Activated CD4-positive, alpha-beta T cell treated with anti-CD3 and anti-CD28 coated beads for 4 hours (primary cell): Measurements from ENCODE around the gene SPAST.
"Not testable (repeated sequence)": the region's sequence is repeated elsewhere in the genome, so short reads cannot be mapped to it uniquely, and the experiment has no call there.

Experiments used
- DNase-seq, 2 donors: peaks; one replicate each; pipeline ENCODE4 v3.0.0-alpha.2; 2020

SPAST gene, protein sequence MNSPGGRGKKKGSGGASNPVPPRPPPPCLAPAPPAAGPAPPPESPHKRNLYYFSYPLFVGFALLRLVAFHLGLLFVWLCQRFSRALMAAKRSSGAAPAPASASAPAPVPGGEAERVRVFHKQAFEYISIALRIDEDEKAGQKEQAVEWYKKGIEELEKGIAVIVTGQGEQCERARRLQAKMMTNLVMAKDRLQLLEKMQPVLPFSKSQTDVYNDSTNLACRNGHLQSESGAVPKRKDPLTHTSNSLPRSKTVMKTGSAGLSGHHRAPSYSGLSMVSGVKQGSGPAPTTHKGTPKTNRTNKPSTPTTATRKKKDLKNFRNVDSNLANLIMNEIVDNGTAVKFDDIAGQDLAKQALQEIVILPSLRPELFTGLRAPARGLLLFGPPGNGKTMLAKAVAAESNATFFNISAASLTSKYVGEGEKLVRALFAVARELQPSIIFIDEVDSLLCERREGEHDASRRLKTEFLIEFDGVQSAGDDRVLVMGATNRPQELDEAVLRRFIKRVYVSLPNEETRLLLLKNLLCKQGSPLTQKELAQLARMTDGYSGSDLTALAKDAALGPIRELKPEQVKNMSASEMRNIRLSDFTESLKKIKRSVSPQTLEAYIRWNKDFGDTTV

DNA sequence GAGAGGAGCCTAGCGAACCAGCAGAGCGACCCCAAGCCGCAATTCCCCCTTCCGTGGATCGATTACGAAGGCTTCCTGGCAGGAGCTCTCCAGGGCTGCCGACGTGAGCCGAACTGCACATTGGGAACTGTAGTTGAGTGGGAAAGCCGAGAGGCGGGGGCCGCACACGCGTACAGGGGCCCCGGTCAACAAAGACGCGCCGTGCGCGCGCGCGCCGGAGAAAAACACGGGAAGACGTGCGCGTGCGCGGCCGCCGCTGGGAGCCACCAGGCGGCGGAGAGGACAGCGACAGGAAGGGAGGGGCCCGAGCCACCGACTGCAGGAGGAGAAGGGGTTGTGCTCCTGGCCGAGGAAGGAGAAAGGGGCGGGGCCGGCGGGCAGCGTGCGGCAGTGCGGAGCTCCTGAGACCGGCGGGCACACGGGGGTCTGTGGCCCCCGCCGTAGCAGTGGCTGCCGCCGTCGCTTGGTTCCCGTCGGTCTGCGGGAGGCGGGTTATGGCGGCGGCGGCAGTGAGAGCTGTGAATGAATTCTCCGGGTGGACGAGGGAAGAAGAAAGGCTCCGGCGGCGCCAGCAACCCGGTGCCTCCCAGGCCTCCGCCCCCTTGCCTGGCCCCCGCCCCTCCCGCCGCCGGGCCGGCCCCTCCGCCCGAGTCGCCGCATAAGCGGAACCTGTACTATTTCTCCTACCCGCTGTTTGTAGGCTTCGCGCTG, at the start of gene SPAST:
Gene SPAST (plus strand): TSS at position 247 of the 711 bp plus-strand sequence. CDS start 276 bp downstream, at position 523.
- peak; percentile 96 to 97 for DNase-seq

DNA sequence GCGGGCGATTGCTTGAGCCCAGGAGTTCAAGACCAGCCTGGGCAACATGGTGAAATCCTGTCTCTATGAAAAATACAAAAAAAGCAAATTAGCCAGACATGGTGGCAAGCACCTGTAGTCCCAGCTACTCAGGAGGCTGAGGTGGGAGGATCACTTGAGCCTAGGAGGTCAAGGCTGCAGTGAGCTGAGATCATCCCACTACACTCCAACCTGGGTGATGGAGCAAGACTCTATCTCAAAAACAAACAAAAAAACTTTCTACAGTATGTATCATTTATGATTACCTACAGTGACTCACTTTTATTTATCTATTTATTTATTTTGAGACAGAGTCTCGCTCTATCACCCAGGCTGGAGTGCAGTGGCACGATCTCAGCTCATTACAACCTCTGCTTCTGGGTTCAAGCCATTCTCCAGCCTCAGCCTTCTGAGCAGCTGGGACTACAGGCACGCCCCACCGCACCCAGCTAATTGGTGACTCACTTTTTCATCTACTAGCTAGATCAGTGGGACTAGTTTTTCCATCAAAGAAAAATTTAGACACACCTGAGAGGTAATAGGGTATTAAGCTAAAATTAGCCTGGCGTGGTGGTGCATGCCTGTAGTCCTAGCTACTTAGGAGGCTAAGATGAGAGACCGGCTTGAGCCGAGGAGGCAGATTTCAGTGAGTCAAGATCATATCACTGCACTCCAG, 44.4 kb upstream of the SPAST start:
- DNase-seq, result not testable (repeated sequence)

DNA sequence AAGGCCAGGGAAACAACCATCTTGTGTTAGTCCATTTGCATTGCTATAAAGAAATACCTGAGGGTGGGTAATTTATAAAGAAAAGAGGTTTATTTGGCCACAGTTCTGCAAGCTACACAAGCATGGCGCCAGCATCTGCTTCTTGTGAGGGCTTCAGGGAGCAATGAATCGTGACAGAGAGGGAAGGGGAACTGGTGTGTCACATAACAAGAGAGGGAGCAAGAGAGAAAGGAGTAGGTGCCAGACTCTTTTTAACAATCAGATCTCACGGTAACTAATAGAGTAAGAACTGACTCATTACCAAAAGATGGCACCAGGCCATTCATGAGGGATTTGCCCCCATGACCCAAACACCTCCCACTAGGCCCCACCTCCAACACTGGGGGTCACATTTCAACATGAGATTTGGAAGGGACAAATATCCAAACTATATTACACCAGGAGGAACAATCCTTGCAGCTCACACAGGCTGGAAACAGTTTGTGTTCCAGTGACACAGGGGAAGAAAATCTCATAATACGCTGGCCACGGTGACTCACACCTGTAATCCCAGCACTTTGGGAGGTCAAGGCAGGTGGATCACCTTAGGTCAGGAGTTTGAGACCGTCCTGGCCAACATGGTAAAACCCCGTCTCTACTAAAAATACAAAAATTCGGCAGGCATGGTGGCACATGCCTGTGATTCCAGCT, 29.0 kb upstream of the SPAST start:
- not testable (repeated sequence) for DNase-seq

DNA sequence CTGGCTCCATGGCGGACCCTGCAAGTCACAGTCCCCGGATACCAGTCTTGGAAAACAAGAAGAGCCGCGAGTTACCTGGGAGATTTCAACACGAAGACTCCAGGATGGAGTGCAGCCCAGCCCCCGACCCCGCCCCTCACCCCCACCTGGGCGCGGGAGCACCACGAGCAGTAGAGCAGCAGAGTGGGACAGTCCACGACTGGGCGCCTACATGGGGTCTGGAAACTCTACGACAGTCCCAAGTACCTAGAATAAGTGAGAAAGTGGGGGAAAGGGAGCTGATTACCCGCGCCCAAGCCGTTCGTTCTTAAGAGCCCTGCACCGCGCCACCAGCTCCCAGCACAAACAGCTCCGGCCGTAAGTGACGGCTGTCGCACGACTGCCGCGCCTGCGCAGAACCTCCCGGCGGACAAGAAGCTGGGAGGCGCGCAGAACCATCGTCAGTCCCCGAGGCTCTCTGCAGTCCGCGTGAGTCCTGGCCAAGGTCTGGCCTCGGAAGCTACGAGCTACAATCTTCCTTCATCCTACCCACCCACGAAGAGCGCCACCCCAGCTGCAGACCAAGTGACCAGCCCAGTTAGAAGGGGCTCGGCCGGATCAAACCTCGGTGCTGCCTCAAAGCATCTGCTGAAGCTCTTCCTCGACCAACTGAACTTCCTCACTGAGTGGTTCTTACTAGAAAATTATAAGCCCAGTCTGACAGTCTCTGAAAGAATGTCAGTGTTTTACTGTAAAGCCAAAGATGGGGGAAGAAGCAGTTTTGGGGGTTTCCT, 23.7 kb upstream of the SPAST start, which contains the start of gene DPY30:
Gene DPY30 (minus strand): TSS at position 359 of the 773 bp plus-strand sequence. CDS start 349 bp downstream, at position 10.
- peak; percentile 86 to 88 for DNase-seq

DNA sequence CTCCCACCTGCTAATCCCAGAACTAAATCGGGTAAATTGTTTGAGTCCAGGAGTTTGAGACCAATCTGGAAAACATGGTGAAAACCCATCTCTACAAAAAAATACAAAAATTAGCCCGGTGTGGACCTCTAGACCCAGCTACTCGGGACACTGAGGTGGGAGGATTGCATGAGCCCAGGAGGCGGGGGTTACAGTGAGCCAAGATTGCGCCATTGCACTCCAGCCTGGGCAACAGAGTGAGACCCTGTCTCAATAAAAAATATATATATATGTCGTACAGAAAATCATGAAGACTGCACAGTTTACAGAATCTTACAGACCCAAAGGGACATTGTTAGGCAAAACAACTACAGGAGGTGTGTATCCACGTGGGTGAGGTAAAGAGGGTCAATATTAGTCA, 19.8 kb upstream of the SPAST start:
- DNase-seq, result no peak

DNA sequence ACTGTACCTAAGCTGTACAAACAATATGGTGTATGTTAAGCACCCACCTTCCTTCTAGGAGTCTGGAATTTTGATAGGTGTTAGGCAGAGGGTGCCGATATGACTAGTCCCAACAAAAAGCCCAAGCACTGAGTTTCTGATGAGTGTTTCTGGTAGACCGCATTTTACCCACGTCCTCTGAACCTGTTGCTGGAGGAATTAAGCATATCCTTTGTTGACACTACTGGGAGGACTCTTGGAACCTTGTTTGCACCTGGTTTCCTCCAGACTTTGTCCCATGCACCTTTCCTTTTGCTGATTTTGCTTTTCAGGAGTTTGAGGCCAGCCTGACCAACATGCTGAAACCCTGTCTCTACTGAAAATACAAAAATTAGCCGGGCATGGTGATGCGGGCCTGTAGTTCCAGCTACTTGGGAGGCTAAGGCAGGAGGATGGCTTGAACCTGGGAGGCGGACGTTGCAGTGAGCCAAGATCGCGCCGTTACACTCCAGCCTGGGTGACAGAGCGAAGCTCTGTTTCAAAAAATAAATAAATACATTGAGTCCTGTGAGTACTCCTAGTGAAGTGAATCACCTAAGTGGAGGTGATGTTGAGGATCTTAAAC, 11.4 kb upstream of the SPAST start:
- DNase-seq, result no peak

DNA sequence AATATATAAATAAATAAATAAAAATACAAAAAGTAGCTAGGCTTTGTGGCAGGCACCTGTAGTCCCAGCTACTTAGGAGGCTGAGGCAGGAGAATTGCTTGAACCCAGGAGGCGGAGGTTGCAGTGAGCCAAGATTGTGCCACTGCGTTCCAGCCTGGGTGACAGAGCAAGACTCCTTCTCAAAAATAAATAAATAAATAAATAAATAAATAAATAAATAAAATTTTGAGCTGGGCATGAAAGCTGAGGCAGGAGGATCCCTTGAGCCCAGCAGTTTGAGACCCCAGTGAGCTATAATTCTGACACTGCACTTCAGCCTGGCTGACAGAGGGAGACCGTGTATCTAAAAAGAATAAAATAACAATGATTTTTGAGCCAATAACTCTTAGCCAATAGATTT, 8.8 kb upstream of the SPAST start:
- DNase-seq, result not testable (repeated sequence)

DNA sequence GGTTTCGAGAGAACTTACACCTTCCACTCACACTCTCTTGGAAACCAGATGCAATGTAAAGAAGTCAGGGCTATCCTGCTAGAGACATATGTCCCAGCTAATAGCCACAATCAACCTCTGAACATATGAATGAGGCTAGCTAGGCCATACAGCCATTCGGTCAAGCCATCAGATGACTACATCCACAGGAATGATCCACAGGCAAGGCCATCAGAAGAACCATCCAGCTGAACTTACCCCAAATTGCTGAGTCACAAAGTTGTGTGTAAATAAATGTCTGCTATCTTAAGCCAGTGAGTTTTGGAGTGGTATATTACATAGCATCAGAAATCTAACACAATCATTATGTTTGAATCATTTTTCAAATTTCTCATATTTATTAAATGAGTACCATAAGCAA, 5.2 kb upstream of the SPAST start:
- DNase-seq, result no peak

DNA sequence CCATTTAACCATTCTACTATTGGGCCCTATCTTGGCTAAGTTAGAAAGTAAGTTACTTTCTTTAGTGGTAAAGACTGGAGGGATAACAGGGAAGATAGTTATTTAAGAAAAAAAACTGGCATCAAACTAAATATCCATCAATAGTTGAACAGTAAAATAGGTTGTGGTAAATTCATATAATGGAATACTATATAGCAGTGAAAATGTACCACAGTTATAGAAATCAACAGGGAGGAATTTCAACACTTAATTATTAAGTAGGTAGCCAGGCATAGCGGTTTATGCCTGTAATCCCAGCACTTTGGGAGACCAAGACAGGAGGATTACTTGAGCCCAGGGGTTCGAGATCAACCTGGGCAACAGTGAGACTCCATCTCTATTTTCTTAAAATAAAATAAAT, 3.1 kb upstream of the SPAST start:
- DNase-seq, result no peak

DNA sequence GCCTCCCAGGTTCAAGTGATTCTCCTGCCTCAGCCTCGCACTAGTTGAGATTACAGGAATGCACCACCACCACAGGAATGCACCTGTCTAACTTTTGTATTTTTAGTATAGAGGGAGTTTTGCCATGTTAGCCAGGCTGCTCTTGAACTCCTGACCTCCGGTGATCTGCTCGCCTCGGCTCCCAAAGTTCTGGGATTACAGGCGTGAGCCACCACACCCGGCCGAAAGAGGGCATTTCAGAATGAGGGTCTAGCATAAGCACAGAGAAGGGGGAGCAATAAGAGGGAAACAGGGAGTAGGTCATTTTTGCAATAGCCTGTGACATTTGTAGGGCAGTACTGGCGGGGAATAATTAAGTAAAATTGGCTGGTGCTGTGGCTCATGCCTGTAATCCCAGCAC, 1.9 kb upstream of the SPAST start:
- DNase-seq, result no peak

DNA sequence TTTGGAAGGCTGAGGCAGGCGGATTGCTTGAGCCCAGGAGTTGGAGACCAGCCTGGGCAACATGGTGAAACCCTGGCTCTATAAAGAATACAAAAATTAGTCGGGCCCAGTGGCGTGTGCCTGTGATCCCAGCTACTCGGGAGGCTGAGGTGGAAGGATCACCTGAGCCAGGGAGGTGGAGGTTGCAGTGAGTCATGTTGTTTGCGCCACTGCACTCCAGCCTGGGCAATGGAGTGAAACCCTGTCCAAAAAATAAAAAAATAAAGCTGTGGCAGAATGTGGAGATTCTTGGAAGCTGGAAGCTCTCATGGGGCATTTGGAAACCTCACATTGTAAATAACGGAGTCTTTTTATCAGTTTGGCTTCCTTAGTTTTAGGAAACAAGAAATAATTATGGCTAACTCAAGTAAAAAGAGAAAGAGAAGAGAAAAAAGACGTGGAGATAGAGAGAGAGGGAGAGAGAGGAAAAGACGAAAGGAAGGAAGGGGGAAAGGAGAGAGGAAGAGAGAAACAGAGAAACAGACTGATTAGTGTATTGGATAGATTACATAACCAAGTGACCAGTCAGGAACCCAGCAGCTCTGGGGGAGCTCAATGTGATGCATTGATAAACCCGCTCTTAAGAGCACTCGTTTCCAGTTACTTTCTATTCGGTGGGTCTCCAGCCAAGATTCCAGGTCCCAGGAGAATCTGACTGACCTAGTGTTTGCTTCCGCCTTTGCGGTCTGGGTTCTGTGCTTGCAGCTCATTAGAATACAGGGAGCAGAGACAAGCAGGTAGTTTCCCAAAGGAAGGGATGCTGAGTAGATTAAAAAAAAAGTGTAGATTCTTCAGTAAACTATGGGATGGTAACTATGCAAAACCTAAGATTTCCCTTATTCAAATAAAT, 1.1 kb upstream of the SPAST start:
- no peak for DNase-seq

DNA sequence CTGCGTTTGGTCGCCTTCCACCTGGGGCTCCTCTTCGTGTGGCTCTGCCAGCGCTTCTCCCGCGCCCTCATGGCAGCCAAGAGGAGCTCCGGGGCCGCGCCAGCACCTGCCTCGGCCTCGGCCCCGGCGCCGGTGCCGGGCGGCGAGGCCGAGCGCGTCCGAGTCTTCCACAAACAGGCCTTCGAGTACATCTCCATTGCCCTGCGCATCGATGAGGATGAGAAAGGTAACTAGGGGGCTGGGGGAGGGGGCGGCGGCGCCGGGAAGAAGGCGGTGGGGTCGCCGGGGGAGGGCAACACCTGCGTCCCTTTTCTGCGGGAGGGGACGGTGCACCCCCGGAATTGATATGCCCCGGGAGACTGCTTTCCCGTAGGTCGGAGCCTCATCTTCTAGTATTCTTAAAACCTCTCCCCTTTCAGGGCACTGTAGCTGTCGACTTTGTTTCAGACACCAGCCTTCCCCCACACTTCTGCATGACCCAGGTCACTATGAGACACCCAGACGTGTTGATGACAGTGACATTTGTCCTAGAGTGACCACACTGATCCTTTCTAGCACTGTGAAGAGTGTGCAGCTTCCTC, 755 bp downstream of the SPAST start:
- no peak for DNase-seq

DNA sequence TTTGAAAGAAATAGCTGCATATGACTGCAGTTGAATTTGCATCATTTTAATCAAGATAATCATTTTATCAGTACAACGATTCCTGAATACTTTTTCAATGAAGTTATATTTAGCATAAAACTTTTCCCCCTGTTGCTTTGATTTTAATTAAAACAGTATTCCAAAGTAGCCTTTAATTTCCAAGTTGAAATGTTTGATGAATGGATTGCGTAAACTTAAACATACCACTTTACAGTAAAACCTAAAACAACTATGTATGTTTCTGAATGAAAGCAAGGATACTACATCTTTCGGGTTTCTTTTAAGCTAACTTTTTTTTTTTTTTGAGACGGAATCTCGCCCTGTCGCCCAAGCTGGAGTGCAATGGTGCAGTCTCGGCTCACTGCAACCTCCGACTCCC, 1.4 kb downstream of the SPAST start:
- DNase-seq, result no peak

DNA sequence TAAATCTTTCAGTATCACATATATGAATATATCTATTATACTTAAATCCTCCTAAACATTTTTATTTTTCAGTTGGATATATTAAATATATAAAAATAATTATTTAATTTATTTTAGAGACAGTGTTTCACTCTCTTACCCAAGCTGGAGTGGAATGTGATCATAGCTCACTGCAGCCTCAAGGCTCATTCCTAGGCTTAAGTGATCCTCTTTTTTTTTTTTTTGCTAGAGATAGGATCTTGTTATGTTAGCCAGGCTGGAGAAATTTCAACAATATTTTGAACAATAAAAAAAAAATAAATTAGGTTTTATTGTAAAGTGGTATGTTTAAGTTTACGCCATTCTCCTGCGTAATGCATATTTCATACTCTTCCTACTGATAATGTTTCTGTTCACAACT, 4.2 kb downstream of the SPAST start:
- DNase-seq, result no peak

DNA sequence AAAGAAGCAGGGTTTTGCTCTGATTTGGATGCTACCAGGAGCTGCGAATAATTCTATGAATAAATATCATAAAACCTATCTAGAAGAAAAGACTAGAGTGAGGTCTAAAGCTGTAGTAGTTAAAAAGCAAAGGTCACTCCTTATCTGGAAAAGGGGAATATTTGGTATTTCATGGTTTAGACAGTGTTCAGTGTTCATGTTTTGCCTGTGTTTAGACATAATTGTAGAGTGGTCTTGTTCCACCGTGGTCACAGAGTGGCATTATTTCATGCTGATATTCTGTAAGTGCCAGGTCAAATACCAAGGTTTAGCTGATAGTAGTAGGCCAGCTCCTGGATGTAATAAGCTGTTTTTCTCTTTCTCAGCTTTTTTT, 10.8 kb downstream of the SPAST start:
- no peak for DNase-seq

DNA sequence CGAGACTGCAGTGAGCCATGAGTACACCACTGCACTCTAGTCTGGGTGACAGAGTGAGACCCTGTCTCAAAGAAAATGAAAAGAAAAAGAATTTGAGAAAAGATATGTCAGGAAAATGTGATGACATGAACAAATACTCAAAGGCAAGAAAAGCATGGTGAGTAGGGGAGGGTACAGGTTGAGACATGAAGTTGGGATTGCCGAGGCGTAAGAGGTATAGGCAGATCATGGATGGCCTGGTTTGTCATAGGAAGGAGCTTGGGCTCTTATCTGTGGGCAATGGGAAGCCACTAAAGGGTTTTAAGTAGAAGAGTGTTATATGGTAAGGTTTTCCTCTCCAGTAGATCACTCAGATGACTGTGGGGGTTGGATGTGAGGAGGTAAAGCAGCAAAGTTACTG, 32.3 kb downstream of the SPAST start:
- no peak for DNase-seq

DNA sequence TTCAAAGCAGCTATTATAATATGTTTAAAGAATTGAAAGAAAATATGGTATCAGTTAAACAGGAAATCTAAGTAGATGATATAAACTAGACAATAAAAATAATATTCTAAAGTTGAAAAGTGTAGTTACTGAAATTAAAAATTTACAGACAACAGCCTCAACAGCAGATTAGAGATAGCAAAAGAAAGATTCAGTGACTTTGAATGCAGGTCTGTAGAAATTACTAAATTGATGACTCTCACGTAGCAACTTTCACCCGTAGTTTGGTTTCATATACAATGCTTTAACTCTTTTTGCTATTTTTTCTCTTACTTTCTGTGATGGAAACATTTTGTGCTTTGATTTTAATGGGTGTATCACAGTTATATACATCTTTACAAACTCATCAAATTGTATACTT, 44.8 kb downstream of the SPAST start:
- no peak for DNase-seq

DNA sequence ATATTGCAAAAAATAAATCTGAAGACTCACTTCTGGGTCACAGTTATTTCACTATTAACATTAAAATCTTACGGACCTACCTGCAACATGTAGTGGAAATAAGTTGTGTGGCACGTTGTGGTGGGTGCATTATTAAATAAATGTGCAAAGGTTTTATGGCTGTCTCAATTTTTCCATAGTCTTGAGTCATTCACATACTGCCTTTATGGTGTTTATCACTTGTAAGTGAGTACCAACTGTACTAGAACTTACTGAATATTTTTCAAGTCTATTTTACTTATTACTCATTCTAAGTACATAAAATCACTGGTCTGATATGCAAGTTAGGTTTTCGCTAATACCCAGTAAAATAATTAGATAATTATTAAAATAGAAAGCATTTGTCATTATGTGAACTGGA, 54.7 kb downstream of the SPAST start:
- no peak for DNase-seq

DNA sequence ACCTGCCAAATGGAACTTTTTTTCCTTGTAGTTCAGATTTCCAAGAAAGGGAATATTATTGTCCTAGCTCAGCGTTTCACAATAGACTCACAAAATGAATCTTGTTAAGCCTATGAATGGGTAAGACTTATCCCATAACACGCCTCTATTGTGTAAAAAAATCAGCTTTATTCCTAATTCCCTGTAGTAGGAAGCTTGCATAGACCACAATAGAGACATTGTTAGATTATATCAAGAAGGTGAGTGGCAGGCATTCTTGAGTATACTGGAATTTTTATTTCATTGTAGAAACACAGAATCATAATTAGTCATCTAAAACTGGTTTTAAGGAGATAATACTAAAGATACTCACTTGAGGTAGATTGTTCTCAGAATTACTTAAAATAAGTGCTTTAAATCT, 55.8 kb downstream of the SPAST start:
- no peak for DNase-seq

DNA sequence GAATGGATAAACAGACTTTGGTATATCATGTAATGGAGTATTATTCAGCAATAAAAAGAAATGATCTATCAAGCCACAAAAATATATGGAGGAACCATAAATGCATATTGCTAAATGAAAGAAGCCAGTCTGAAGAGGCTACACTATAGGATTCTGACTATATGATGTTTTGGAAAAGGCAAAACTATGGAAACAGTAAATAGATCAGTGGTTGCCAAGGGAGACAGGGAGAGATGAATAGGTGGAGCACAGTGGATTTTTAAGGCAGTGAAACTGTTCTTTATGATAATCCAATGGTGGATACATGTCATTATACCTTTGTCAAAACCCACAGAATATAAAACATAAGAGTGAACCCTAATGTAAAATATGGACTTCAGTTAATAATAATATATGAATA, 61.3 kb downstream of the SPAST start:
- DNase-seq, result no peak
